Measurements from ENCODE around the gene MPC1. TPM values are rescaled to one million over a fixed set of nuclear protein-coding genes. Genes with fewer than 3 reads are reported as not detected.

Gene MPC1
- total RNA-seq, 1 donor from 2014 or later = 43.4 TPM

GRCh38 chr6:166343150-166343487 lies 39.6 kb downstream of the MPC1 start:
- ATAC-seq = peak; percentile 10

GRCh38 chr6:166342349-166343149 lies 40.2 kb downstream of the MPC1 start, which contains the start of gene SFT2D1:
TSS of gene SFT2D1 (minus strand) at chr6:166342545. CDS start at chr6:166342481, 64 bp downstream.
- ATAC-seq = peak; percentile 96

- ATAC-seq = peak; percentile 12
Measured at GRCh38 chr6:166341977-166342348, 40.8 kb downstream of the MPC1 start.

GRCh38 chr6:166341464-166341863 lies 41.3 kb downstream of the MPC1 start:
- ATAC-seq = no peak

GRCh38 chr6:166338854-166339253 lies 43.9 kb downstream of the MPC1 start:
- ATAC-seq = no peak

- ATAC-seq = no peak
Measured at GRCh38 chr6:166336847-166337246, 45.9 kb downstream of the MPC1 start.

- no peak for ATAC-seq
Measured at GRCh38 chr6:166335378-166336302, 47.1 kb downstream of the MPC1 start.

GRCh38 chr6:166334878-166335277 lies 47.9 kb downstream of the MPC1 start:
- no peak for ATAC-seq

- no peak for ATAC-seq
Measured at GRCh38 chr6:166333172-166333995, 49.4 kb downstream of the MPC1 start.

- ATAC-seq = no peak
Measured at GRCh38 chr6:166331503-166332415, 51.0 kb downstream of the MPC1 start.

GRCh38 chr6:166330612-166331011 lies 52.1 kb downstream of the MPC1 start:
- ATAC-seq = peak; percentile 35

GRCh38 chr6:166325383-166326042 lies 57.2 kb downstream of the MPC1 start:
- ATAC-seq = no peak

GRCh38 chr6:166323395-166323794 lies 59.3 kb downstream of the MPC1 start:
- no peak for ATAC-seq

GRCh38 chr6:166318649-166319600 lies 63.8 kb downstream of the MPC1 start:
- ATAC-seq = peak; percentile 13

- no peak for ATAC-seq
Measured at GRCh38 chr6:166318227-166318626, 64.5 kb downstream of the MPC1 start.

GRCh38 chr6:166317261-166318212 lies 65.2 kb downstream of the MPC1 start:
- ATAC-seq = no peak

GRCh38 chr6:166315436-166315835 lies 67.3 kb downstream of the MPC1 start:
- ATAC-seq = no peak

Measured in esophagus mucosa (tissue), 1 donor.